HEK293 (cell line): ENCODE measurements around the gene POLE3.

Experiments
- CTCF ChIA-PET: fragments of 350-600 bp; formaldehyde crosslinking; extraction: SDS; loops from one replicate; lab custom pipeline; 2021; ENCODE audit warnings: antibody characterized with exemption; lab: Yijun Ruan, JAX
- POLR2A ChIA-PET: fragments of 300-600 bp; formaldehyde crosslinking; extraction: SDS; loops from one replicate; lab custom pipeline; 2020; ENCODE audit warnings: antibody characterized with exemption, inconsistent platforms; lab: Yijun Ruan, JAX
- H3K27ac ChIP-seq: fragments of 200-500 bp; sonication (Bioruptor generic); 2 replicates; pipeline ENCODE4 v1.5.1; 2014; ENCODE audit warnings: low read depth, low read length, control low read depth, inconsistent platforms; ENCODE audit errors: extremely low read depth
- H3K36me3 ChIP-seq, 2 experiments: fragments of 200-500 bp in 1 of 2; sonication (Bioruptor generic) in 1 of 2; 1 replicate in 1 of 2; 2 replicates in 1 of 2; pipeline ENCODE4 v1.5.1; 2014 to 2017; ENCODE audit warnings: inconsistent platforms in 2 of 2, low read length in 2 of 2; ENCODE audit not compliant: control insufficient read depth in 2 of 2, insufficient read depth in 1 of 2
- H3K4me1 ChIP-seq: fragments of 200-500 bp; sonication (Bioruptor generic); 2 replicates; pipeline ENCODE4 v1.5.1; 2014; ENCODE audit warnings: mild to moderate bottlenecking, low read length, inconsistent platforms; ENCODE audit not compliant: control insufficient read depth, insufficient read depth
- H3K4me3 ChIP-seq: 2 replicates; pipeline ENCODE4 v1.5.1; 2011; ENCODE audit warnings: low read depth, mild to moderate bottlenecking, control low read depth, low read length, moderate library complexity
- H3K9me3 ChIP-seq: fragments of 200-500 bp; sonication (Bioruptor generic); 2 replicates; pipeline ENCODE4 v1.5.1; 2014; ENCODE audit warnings: low read depth, low read length, inconsistent platforms; ENCODE audit not compliant: control insufficient read depth, insufficient read depth
- GLI4 ChIP-seq: fragments of 450-650 bp; formaldehyde crosslinking; IDR thresholded peaks from 2 replicates; pipeline ENCODE4 v1.5.1; 2016; ENCODE audit warnings: missing biosample characterization, missing genetic modification characterization
- KLF8 ChIP-seq: fragments of 450-650 bp; formaldehyde crosslinking; IDR thresholded peaks from 2 replicates; pipeline ENCODE4 v1.5.1; 2016; ENCODE audit warnings: missing biosample characterization, missing genetic modification characterization
- PRDM10 ChIP-seq: fragments of 450-650 bp; formaldehyde crosslinking; IDR thresholded peaks from 2 replicates; pipeline ENCODE4 v1.5.1; 2016; ENCODE audit warnings: missing biosample characterization, missing genetic modification characterization
- PRDM2 ChIP-seq: fragments of 450-650 bp; formaldehyde crosslinking; IDR thresholded peaks from 2 replicates; pipeline ENCODE4 v1.5.1; 2016; ENCODE audit warnings: missing biosample characterization, missing genetic modification characterization, borderline replicate concordance
- SALL2 ChIP-seq: fragments of 450-650 bp; formaldehyde crosslinking; IDR thresholded peaks from 2 replicates; pipeline ENCODE4 v1.5.0; 2017; ENCODE audit warnings: missing biosample characterization, mild to moderate bottlenecking, missing genetic modification characterization, borderline replicate concordance
- ZNF169 ChIP-seq: fragments of 450-650 bp; formaldehyde crosslinking; IDR thresholded peaks from 2 replicates; pipeline ENCODE4 v1.5.1; 2016; ENCODE audit warnings: missing biosample characterization, missing genetic modification characterization
- ZNF23 ChIP-seq: fragments of 450-650 bp; formaldehyde crosslinking; IDR thresholded peaks from 2 replicates; pipeline ENCODE4 v1.5.1; 2016; ENCODE audit warnings: missing biosample characterization, missing genetic modification characterization, borderline replicate concordance
- ZNF248 ChIP-seq: fragments of 450-650 bp; formaldehyde crosslinking; IDR thresholded peaks from 2 replicates; pipeline ENCODE4 v1.5.1; 2017; ENCODE audit warnings: missing biosample characterization, missing genetic modification characterization
- ZNF416 ChIP-seq: fragments of 450-650 bp; formaldehyde crosslinking; IDR thresholded peaks from 2 replicates; pipeline ENCODE4 v1.5.1; 2016; ENCODE audit warnings: missing biosample characterization, missing genetic modification characterization
- ZNF473 ChIP-seq: fragments of 450-650 bp; formaldehyde crosslinking; IDR thresholded peaks from 2 replicates; pipeline ENCODE4 v1.5.1; 2017; ENCODE audit warnings: missing biosample characterization, missing genetic modification characterization
- ZNF521 ChIP-seq: fragments of 450-650 bp; formaldehyde crosslinking; IDR thresholded peaks from 2 replicates; pipeline ENCODE4 v1.5.1; 2017; ENCODE audit warnings: missing biosample characterization, mild to moderate bottlenecking, missing genetic modification characterization
- ZNF560 ChIP-seq: fragments of 450-650 bp; formaldehyde crosslinking; IDR thresholded peaks from 2 replicates; pipeline ENCODE4 v1.5.1; 2017; ENCODE audit warnings: missing biosample characterization, missing genetic modification characterization, borderline replicate concordance
- ZNF600 ChIP-seq: fragments of 450-650 bp; formaldehyde crosslinking; IDR thresholded peaks from 2 replicates; pipeline ENCODE4 v1.5.1; 2016; ENCODE audit warnings: missing biosample characterization, missing genetic modification characterization
- ZNF610 ChIP-seq: fragments of 450-650 bp; formaldehyde crosslinking; IDR thresholded peaks from 2 replicates; pipeline ENCODE4 v1.5.1; 2016; ENCODE audit warnings: missing biosample characterization, missing genetic modification characterization, borderline replicate concordance
- ZNF777 ChIP-seq: fragments of 450-650 bp; formaldehyde crosslinking; IDR thresholded peaks from 2 replicates; pipeline ENCODE4 v1.5.1; 2017; ENCODE audit warnings: missing biosample characterization, missing genetic modification characterization, borderline replicate concordance
- ZSCAN30 ChIP-seq: fragments of 450-650 bp; IDR thresholded peaks from 2 replicates; pipeline ENCODE4 v1.5.1; 2018; ENCODE audit warnings: missing biosample characterization, mild to moderate bottlenecking, missing genetic modification characterization, moderate library complexity
- TF ChIP-seq, protein P1 (sequence below): sonication (generic); formaldehyde crosslinking; IDR thresholded peaks from 2 replicates; pipeline ENCODE4 v1.8.1; 2022; ENCODE audit warnings: mild to moderate bottlenecking, moderate library complexity, missing genetic modification reagents
- TF ChIP-seq, protein P2 (sequence below): fragments of 450-650 bp; formaldehyde crosslinking; IDR thresholded peaks from 2 replicates; pipeline ENCODE4 v1.5.1; 2017; ENCODE audit warnings: missing biosample characterization, missing genetic modification characterization

Gene POLE3

GRCh38 chr9:113417370-113417769 is 6.9 kb upstream of the POLE3 start:
- H3K27ac ChIP-seq = no peak overlapping the region
- ChIA-PET POLR2A (no interaction called here), CTCF (no interaction called here)
- no peaks in the 10 kb centered on the region for H3K4me1 ChIP-seq
- TF ChIP-seq GLI4 (tag by site-specific recombination) (no peak), ZNF473 (tag by site-specific recombination) (no peak), ZSCAN30 (tag by site-specific recombination) (no peak), PRDM2 (no peak), ZNF23 (no peak), SALL2 (no peak), ZNF416 (tag by site-specific recombination) (no peak), ZNF777 (tag by site-specific recombination) (no peak), ZNF521 (tag by site-specific recombination) (no peak), KLF8 (no peak), ZNF248 (tag by site-specific recombination) (no peak), ZNF560 (tag by site-specific recombination) (no peak)
- TF ChIP-seq, protein P1, sequence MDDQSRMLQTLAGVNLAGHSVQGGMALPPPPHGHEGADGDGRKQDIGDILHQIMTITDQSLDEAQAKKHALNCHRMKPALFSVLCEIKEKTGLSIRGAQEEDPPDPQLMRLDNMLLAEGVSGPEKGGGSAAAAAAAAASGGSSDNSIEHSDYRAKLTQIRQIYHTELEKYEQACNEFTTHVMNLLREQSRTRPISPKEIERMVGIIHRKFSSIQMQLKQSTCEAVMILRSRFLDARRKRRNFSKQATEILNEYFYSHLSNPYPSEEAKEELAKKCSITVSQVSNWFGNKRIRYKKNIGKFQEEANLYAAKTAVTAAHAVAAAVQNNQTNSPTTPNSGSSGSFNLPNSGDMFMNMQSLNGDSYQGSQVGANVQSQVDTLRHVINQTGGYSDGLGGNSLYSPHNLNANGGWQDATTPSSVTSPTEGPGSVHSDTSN (CRISPR knock-in tag) = no peak
- TF ChIP-seq, protein P2, sequence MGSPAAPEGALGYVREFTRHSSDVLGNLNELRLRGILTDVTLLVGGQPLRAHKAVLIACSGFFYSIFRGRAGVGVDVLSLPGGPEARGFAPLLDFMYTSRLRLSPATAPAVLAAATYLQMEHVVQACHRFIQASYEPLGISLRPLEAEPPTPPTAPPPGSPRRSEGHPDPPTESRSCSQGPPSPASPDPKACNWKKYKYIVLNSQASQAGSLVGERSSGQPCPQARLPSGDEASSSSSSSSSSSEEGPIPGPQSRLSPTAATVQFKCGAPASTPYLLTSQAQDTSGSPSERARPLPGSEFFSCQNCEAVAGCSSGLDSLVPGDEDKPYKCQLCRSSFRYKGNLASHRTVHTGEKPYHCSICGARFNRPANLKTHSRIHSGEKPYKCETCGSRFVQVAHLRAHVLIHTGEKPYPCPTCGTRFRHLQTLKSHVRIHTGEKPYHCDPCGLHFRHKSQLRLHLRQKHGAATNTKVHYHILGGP (tag by site-specific recombination) = no peak
- H3K4me3 ChIP-seq = no peak overlapping the region
- H3K9me3 ChIP-seq = no peaks in the 10 kb centered on the region
- H3K36me3 ChIP-seq = no peaks in the 10 kb centered on the region

GRCh38 chr9:113416149-113416721 is 5.8 kb upstream of the POLE3 start:
- CTCF ChIA-PET = no interaction called here
- Histone ChIP-seq H3K4me3 (no peak overlapping the region), H3K9me3 (no peaks in the 10 kb centered on the region), H3K4me1 (no peaks in the 10 kb centered on the region), H3K36me3 (no peaks in the 10 kb centered on the region), H3K27ac (no peak overlapping the region)
- TF ChIP-seq ZNF610 (tag by site-specific recombination) (no peak), ZNF600 (tag by site-specific recombination) (no peak), ZNF169 (tag by site-specific recombination) (no peak), PRDM10 (tag by site-specific recombination) (no peak)
- POLR2A ChIA-PET = interaction anchor here (1.2 kb wide), 1 partner anchor 141 kb away, joined by 3 read pairs; the partner anchor contains the start of gene CDC26
